Superior temporal gyrus (tissue), 1 donor: ENCODE data around the gene CYTIP.

Experiments
- DNase-seq: peaks from one replicate; pipeline ENCODE4 v3.0.0-alpha.2; 2016; ENCODE audit errors: extremely low spot score

Gene CYTIP

DNA sequence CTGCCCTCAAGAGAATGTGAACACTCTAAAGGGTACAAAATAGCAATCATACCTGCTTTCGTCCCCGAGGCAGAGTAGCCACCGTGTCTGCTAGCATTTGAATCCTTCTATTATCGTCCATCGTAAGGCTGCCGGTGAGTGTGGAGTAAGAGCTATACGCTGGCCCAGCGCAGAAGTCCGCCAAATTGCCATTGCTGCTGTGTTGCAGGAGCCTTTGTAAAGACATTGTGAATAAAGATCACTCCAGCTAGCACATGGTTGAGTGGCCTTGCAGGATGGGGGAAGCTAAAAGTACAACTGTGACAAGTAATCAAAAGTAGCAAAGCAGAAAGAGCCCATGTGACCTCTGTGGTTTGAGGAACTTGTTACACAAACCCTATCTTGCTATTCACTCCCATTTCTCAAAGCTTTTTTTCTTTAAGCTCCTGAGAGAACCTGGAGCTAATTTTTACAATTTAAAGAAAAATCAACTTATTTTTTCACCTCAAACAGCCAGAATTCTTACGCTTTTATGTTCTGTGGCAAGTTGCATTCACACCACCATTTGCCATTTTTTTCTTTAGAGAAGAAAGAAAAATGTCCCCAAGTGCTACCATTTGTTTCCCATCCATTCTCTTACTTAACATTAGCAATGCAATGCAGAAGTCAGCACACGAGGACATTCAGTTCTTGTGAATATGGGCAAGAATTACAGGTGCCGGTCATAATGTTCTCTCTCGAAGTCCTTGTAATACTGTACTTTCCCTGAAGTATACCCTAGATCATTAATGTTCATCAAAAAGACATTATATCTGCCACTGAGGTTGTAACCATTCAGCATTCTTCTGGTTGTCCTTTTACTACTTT lies at the start of gene CYTIP:
Gene CYTIP (minus strand): TSS at position 295 of the 846 bp plus-strand sequence. CDS start 69 bp downstream, at position 226.
- no peak for DNase-seq

- peak; percentile 87 for DNase-seq
Measured at GRCh38 chr2:157492189-157492773, 48.4 kb upstream of the CYTIP start.

GRCh38 chr2:157489983-157490382 lies 46.1 kb upstream of the CYTIP start:
- no peak for DNase-seq

- no peak for DNase-seq
Measured at GRCh38 chr2:157488877-157489276, 45.0 kb upstream of the CYTIP start.

DNA sequence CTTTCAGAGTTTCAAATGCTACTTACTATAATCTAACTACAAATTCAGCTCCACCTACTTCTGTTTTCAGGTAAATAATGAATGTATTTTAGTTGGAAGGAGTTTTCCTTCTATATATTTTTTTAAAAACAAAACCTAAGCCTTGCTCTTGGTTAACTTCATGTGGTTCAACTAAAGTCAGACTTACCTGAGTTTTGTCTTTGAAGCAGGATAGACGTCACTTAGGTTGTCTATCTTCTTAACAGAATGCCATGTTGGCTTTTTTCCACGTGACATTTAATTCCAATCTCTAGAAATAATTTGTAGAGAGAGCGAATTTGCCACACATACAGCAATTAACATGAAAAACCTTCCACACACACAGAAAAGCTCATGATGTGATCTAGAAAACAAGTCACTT lies 43.9 kb upstream of the CYTIP start:
- DNase-seq, result no peak

DNA sequence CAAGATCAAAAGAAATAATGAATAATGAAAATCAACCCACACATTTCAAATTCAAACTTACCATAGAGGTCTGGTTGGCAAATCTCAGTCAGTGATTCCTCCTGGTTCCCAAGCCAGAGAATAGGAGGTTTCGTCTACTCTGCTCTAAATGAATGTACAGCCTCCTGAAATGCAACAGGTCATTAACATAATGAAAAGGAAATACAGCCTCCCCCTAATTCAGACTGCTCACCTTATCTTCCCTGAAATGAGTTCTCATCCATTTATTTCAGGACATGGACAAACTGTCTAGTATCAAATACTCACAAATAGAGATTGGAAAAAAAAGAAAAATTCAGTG lies 43.4 kb upstream of the CYTIP start:
- DNase-seq, result no peak

DNA sequence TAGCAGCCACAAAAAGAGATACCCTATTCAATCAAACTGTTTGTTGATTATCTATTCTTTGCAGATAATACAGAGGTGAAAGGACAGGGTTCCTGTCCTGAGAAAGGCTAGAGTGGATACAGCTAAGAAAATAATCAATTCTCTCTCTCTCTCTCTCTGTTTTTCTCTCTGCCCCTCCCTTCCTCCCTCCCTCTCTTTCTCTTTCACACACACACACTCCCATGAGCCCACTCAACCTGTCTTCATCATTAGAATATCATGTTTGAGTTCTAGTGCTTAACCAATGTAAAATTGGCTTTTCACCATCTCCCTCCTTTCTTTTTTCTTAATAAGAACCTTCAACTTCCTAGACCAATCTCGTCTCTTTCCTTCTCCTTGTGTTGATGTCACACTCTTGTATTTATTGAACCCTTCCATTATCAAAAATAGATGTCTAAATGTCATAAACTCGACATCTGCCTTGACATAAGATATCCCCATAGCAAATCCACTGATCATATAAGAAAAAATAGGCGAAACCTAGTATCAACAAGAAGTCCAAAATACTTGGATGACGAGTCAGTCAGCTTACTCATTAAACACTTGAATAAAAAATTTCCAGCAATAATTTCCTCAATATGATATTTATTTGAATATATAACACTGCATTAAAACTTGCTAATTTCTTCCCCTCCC lies 42.8 kb upstream of the CYTIP start:
- DNase-seq, result no peak

DNA sequence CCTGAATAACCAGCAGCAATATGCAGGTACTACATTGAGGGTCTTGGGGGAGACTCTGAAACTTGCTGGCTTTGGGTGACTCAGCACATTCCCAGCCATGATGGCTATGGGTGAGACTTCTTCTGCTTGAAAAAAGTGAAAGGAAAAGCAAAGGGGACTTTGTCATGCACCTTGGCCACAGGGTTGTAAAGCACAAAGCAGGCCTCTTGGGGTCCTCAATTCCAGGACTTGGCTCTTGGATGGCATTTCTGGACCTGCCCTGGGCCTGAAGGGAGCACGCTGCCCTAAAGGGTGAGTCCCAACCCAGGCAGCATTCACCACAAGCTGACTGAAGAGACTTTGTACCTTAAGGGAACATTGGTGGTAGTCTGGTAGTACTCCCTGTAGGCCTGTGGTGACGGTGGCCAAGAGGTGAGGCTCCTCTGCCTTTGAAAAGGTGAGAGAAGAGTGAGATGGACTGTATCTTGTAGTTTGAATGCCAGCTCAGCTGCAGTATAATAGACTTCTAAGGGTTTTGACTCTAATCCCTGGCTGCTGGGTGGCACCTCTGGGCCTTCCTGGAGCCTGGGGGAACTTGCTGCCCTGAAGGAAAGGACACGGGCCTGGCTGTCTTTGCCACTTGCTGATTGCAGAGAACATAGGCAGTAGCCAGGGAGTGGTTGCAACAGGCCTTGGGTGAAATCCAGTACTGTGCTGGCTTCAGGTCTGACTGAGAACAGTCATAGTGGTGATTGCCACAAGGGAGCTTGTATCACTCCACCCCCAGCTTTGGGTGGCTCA lies 36.5 kb upstream of the CYTIP start:
- peak; percentile 48 for DNase-seq

- DNase-seq, result no peak
Measured at GRCh38 chr2:157479081-157480027, 35.5 kb upstream of the CYTIP start.

- DNase-seq, result no peak
Measured at GRCh38 chr2:157477919-157478318, 34.0 kb upstream of the CYTIP start.

GRCh38 chr2:157476953-157477709 lies 33.2 kb upstream of the CYTIP start:
- peak; percentile 35 for DNase-seq

- no peak for DNase-seq
Measured at GRCh38 chr2:157475722-157476390, 32.0 kb upstream of the CYTIP start.

DNA sequence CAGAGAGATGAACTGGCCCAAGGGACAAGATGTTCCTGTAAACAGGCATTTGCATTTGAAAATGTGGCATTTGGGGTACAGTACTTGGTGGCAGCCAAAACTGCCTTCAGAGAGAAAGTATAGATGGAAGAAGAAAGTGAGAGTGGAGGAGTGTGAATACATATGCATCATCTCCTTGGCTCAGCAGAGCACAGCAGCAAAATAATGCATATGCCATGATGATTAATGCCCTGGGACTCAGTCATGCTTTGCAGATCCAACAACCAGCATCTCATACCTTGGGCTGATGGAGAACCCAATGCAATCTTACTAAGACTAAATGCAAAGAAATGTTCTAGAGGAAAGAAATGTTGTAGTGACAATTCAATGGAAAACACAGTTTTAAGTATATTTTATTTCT lies 29.7 kb upstream of the CYTIP start:
- DNase-seq, result peak; percentile 46

GRCh38 chr2:157471078-157471477 lies 27.2 kb upstream of the CYTIP start:
- DNase-seq, result no peak

GRCh38 chr2:157470321-157470720 lies 26.4 kb upstream of the CYTIP start:
- DNase-seq, result no peak

DNA sequence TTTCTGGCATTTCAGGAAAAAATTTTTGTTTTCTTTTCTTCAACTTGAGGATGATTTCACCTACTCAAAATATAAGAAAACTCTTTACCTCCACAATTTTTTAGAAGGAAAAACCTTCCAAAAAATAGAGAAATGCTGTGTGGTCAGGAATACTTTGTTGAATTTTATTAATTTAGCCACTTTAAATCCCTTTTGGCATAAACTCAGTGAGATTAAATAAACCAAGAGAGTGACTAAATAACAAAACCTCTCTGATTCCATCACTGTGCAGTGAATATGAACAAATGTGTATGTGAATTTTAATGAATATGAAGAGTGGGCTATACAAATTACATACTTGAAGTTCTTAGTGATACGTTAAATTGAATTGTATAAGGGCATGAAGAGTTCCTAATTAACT lies 25.8 kb upstream of the CYTIP start:
- DNase-seq, result no peak

GRCh38 chr2:157468931-157469708 lies 25.2 kb upstream of the CYTIP start:
- no peak for DNase-seq

GRCh38 chr2:157466764-157467163 lies 22.9 kb upstream of the CYTIP start:
- DNase-seq, result no peak

GRCh38 chr2:157465554-157465953 lies 21.7 kb upstream of the CYTIP start:
- no peak for DNase-seq
